ENCODE data around the gene ENPP6. TPM values are rescaled to one million over a fixed set of nuclear protein-coding genes. Genes with fewer than 3 reads are reported as not detected.

Gene ENPP6
- polyA plus RNA-seq, 2 donors, result 0.14 to 0.20 TPM

GRCh38 chr4:184096561-184097240, 121.0 kb downstream of the ENPP6 start:
- WGBS, 2 donors, result 64 to 71% methylated on average over 13 of the region's 13 CpGs

GRCh38 chr4:184094532-184095159, 123.0 kb downstream of the ENPP6 start:
- 69 to 72% methylated on average over 8 of the region's 8 CpGs for WGBS, 2 donors
- Histone ChIP-seq H3K27ac (ENCODE audit: low read depth in 2 of 2, low read length in 1 of 2) (no peak overlapping the region), H3K4me1 (ENCODE audit: control insufficient read depth in 2 of 2, insufficient read depth in 2 of 2, low read length in 1 of 2) (no peaks in the 10 kb centered on the region), H3K36me3 (ENCODE audit: control insufficient read depth in 2 of 2, insufficient read depth in 2 of 2, low read length in 1 of 2) (no peaks in the 10 kb centered on the region), H3K4me3 (ENCODE audit: low read depth in 1 of 2, low read length in 2 of 2) (no peak overlapping the region), H3K9me3 (ENCODE audit: control insufficient read depth in 2 of 2, insufficient read depth in 1 of 2, low read depth in 1 of 2, low read length in 1 of 2) (no peaks in the 10 kb centered on the region), H3K27me3 (ENCODE audit: control insufficient read depth in 1 of 2, insufficient read depth in 2 of 2, low read length in 2 of 2) (no peaks in the 10 kb centered on the region)

More at GRCh38 chr4:184096561-184097240, 121.0 kb downstream of the ENPP6 start:
- H3K27me3 ChIP-seq (ENCODE audit: control insufficient read depth in 1 of 2, insufficient read depth in 2 of 2, low read length in 2 of 2), result no peaks in the 10 kb centered on the region
- H3K27ac ChIP-seq (ENCODE audit: low read depth in 2 of 2, low read length in 1 of 2), result peak overlapping the region in 1 of 2 donors; percentile 34
- no peak overlapping the region for H3K4me3 ChIP-seq (ENCODE audit: low read depth in 1 of 2, low read length in 2 of 2)
- H3K36me3 ChIP-seq (ENCODE audit: control insufficient read depth in 2 of 2, insufficient read depth in 2 of 2, low read length in 1 of 2), result no peaks in the 10 kb centered on the region
- H3K4me1 ChIP-seq (ENCODE audit: control insufficient read depth in 2 of 2, insufficient read depth in 2 of 2, low read length in 1 of 2), result peaks cover 0 to 5% of the 10 kb centered on the region in 2 donors
- no peaks in the 10 kb centered on the region for H3K9me3 ChIP-seq (ENCODE audit: control insufficient read depth in 2 of 2, insufficient read depth in 1 of 2, low read depth in 1 of 2, low read length in 1 of 2)

GRCh38 chr4:184091986-184092385, 125.7 kb downstream of the ENPP6 start:
- 87 to 91% methylated on average over 9 of the region's 9 CpGs for WGBS, 2 donors
- H3K4me3 ChIP-seq (ENCODE audit: low read depth in 1 of 2, low read length in 2 of 2), result no peak overlapping the region
- no peaks in the 10 kb centered on the region for H3K36me3 ChIP-seq (ENCODE audit: control insufficient read depth in 2 of 2, insufficient read depth in 2 of 2, low read length in 1 of 2)
- no peaks in the 10 kb centered on the region for H3K9me3 ChIP-seq (ENCODE audit: control insufficient read depth in 2 of 2, insufficient read depth in 1 of 2, low read depth in 1 of 2, low read length in 1 of 2)
- H3K27me3 ChIP-seq (ENCODE audit: control insufficient read depth in 1 of 2, insufficient read depth in 2 of 2, low read length in 2 of 2), result no peaks in the 10 kb centered on the region
- H3K27ac ChIP-seq (ENCODE audit: low read depth in 2 of 2, low read length in 1 of 2), result no peak overlapping the region
- no peaks in the 10 kb centered on the region for H3K4me1 ChIP-seq (ENCODE audit: control insufficient read depth in 2 of 2, insufficient read depth in 2 of 2, low read length in 1 of 2)

DNA sequence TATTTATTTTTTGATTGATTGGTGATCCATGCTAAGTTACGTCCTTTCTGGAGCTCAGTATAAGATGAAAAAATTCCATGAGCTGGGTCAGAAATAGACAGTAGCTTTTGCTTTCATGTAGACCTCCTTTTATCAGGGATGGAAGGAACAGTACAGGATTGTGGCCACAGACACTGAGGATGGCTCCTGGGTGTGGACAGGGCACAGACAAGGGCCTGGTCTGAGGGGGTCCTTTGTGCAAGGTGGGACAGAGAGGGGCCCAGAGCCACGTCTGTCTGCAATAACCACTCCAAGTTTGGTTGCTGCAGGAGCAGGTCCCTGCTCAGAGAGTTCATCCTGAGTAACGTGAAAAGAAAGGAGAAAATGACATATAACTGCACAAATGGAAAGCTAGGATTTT, 127.1 kb downstream of the ENPP6 start:
- Histone ChIP-seq H3K36me3 (ENCODE audit: control insufficient read depth in 2 of 2, insufficient read depth in 2 of 2, low read length in 1 of 2) (no peaks in the 10 kb centered on the region), H3K9me3 (ENCODE audit: control insufficient read depth in 2 of 2, insufficient read depth in 1 of 2, low read depth in 1 of 2, low read length in 1 of 2) (no peaks in the 10 kb centered on the region), H3K4me1 (ENCODE audit: control insufficient read depth in 2 of 2, insufficient read depth in 2 of 2, low read length in 1 of 2) (no peaks in the 10 kb centered on the region), H3K27ac (ENCODE audit: low read depth in 2 of 2, low read length in 1 of 2) (no peak overlapping the region), H3K27me3 (ENCODE audit: control insufficient read depth in 1 of 2, insufficient read depth in 2 of 2, low read length in 2 of 2) (no peaks in the 10 kb centered on the region), H3K4me3 (ENCODE audit: low read depth in 1 of 2, low read length in 2 of 2) (no peak overlapping the region)
- 80 to 85% methylated on average over 3 of the region's 3 CpGs for WGBS, 2 donors

- Histone ChIP-seq H3K36me3 (ENCODE audit: control insufficient read depth in 2 of 2, insufficient read depth in 2 of 2, low read length in 1 of 2) (no peaks in the 10 kb centered on the region), H3K9me3 (ENCODE audit: control insufficient read depth in 2 of 2, insufficient read depth in 1 of 2, low read depth in 1 of 2, low read length in 1 of 2) (peaks cover 0 to 5% of the 10 kb centered on the region in 2 donors), H3K27me3 (ENCODE audit: control insufficient read depth in 1 of 2, insufficient read depth in 2 of 2, low read length in 2 of 2) (no peaks in the 10 kb centered on the region), H3K4me3 (ENCODE audit: low read depth in 1 of 2, low read length in 2 of 2) (no peak overlapping the region), H3K4me1 (ENCODE audit: control insufficient read depth in 2 of 2, insufficient read depth in 2 of 2, low read length in 1 of 2) (peaks cover 0 to under 1% of the 10 kb centered on the region in 2 donors), H3K27ac (ENCODE audit: low read depth in 2 of 2, low read length in 1 of 2) (no peak overlapping the region)
- 62 to 64% methylated on average over 7 to 8 of the region's 8 CpGs for WGBS, 2 donors
Observed at GRCh38 chr4:184080674-184081073, 137.0 kb downstream of the ENPP6 start.

DNA sequence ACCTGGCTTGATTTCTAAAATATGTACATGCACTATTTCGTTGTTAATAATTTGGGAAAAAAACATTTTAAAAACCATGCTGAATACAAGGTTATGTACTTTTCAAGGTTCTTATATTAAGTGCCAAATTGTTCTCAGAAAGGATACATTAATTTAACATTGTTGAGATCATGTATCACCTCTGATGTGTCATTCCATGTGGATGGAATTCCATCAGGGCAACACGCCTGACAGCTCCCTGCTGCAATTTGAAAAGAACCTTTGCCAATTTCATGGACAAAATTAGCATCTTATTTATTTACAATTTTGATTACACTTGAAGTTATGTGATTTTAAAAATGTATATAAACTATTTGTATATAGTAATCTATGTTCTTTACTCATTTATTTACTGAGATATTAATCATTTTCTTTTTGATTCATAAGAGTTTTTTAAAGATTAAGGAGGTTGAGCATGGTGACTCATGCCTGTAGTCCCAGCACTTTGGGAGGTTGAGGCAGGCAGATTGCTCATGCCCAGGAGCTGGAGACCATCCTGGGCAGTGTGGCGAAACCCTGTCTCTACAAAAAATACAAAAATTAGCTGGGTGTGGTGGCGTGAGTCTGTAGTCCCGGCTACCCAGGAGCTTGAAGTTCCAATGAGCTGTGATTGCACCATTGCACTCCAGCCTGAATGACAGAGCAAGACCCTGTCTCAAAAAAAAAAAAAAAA, 142.8 kb downstream of the ENPP6 start:
- no peaks in the 10 kb centered on the region for H3K27me3 ChIP-seq (ENCODE audit: control insufficient read depth in 1 of 2, insufficient read depth in 2 of 2, low read length in 2 of 2)
- no peaks in the 10 kb centered on the region for H3K36me3 ChIP-seq (ENCODE audit: control insufficient read depth in 2 of 2, insufficient read depth in 2 of 2, low read length in 1 of 2)
- no peak overlapping the region for H3K4me3 ChIP-seq (ENCODE audit: low read depth in 1 of 2, low read length in 2 of 2)
- 66 to 77% methylated on average over 5 of the region's 5 CpGs for WGBS, 2 donors
- no peak overlapping the region for H3K27ac ChIP-seq (ENCODE audit: low read depth in 2 of 2, low read length in 1 of 2)
- peaks cover 0 to 5% of the 10 kb centered on the region in 2 donors for H3K9me3 ChIP-seq (ENCODE audit: control insufficient read depth in 2 of 2, insufficient read depth in 1 of 2, low read depth in 1 of 2, low read length in 1 of 2)
- peaks cover 0 to 2% of the 10 kb centered on the region in 2 donors for H3K4me1 ChIP-seq (ENCODE audit: control insufficient read depth in 2 of 2, insufficient read depth in 2 of 2, low read length in 1 of 2)

DNA sequence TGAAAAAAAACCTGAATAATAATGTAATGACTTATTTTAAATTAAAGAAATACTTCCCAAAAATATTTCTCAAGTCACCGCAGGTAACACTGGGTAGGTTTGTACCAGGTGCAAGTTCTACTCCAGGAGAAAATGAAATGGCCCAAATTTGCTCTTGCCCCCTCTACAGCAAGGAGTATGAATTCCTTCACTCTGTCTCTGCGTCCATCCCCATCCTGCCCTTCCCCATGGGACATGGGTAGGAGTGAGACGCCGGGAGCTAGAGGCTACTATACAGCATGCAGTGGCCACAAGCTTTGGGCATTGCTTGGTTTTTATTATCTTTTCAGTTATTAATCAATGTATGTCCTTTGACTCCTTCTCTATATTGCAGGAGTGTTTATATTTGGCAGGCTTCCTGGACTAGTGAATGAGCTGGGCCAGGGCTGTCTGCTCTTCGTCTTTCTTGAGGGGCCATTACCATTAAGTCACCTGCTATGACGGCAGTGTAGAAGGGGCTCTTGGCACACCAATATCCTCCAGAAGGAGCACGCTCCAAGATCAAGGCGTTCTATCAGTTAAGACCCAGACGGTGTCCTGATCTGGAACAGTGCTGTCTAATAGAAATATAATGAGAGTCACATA, 149.6 kb downstream of the ENPP6 start:
- no peaks in the 10 kb centered on the region for H3K9me3 ChIP-seq (ENCODE audit: control insufficient read depth in 2 of 2, insufficient read depth in 1 of 2, low read depth in 1 of 2, low read length in 1 of 2)
- H3K36me3 ChIP-seq (ENCODE audit: control insufficient read depth in 2 of 2, insufficient read depth in 2 of 2, low read length in 1 of 2), result no peaks in the 10 kb centered on the region
- no peak overlapping the region for H3K27ac ChIP-seq (ENCODE audit: low read depth in 2 of 2, low read length in 1 of 2)
- H3K27me3 ChIP-seq (ENCODE audit: control insufficient read depth in 1 of 2, insufficient read depth in 2 of 2, low read length in 2 of 2), result no peaks in the 10 kb centered on the region
- no peak overlapping the region for H3K4me3 ChIP-seq (ENCODE audit: low read depth in 1 of 2, low read length in 2 of 2)
- no peaks in the 10 kb centered on the region for H3K4me1 ChIP-seq (ENCODE audit: control insufficient read depth in 2 of 2, insufficient read depth in 2 of 2, low read length in 1 of 2)
- 72 to 79% methylated on average over 9 of the region's 9 CpGs for WGBS, 2 donors

DNA sequence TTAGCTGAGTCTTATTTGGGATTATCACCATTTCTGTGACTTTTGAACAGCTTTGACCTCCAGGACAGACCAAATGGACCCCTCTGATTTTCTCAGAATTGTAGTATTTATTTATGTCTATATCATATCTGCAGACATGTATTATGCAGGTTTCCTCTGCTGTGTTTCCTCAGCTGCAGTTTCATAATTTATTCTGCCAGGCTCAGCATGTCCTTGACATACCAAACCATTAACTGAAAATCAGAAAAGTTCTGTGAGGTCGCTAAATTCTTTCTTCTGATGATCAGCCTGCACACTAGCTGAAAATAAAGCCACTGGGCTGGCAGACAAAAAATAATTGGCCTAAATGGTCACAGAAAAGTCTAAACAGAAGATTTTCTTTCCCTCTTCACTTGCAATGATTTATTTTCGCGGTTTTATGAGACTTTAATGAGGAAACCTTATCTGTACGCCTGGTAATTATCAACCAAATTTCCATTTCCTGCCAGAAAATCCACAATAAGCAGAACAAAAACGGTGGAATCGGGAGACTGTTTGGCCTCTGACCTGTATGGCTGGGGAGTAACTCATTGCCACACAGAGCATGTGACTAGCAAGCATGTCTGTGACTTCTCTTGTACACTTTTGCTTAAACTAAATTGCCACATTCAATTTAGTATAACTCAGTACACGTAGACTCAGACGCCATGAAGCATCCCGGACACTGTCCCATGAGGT, 150.9 kb downstream of the ENPP6 start:
- Histone ChIP-seq H3K4me1 (ENCODE audit: control insufficient read depth in 2 of 2, insufficient read depth in 2 of 2, low read length in 1 of 2) (no peaks in the 10 kb centered on the region), H3K9me3 (ENCODE audit: control insufficient read depth in 2 of 2, insufficient read depth in 1 of 2, low read depth in 1 of 2, low read length in 1 of 2) (no peaks in the 10 kb centered on the region), H3K27me3 (ENCODE audit: control insufficient read depth in 1 of 2, insufficient read depth in 2 of 2, low read length in 2 of 2) (no peaks in the 10 kb centered on the region), H3K4me3 (ENCODE audit: low read depth in 1 of 2, low read length in 2 of 2) (no peak overlapping the region), H3K36me3 (ENCODE audit: control insufficient read depth in 2 of 2, insufficient read depth in 2 of 2, low read length in 1 of 2) (no peaks in the 10 kb centered on the region), H3K27ac (ENCODE audit: low read depth in 2 of 2, low read length in 1 of 2) (no peak overlapping the region)
- WGBS, 2 donors, result 47 to 68% methylated on average over 9 of the region's 9 CpGs

- H3K4me1 ChIP-seq (ENCODE audit: control insufficient read depth in 2 of 2, insufficient read depth in 2 of 2, low read length in 1 of 2), result no peaks in the 10 kb centered on the region
- no peaks in the 10 kb centered on the region for H3K9me3 ChIP-seq (ENCODE audit: control insufficient read depth in 2 of 2, insufficient read depth in 1 of 2, low read depth in 1 of 2, low read length in 1 of 2)
- H3K36me3 ChIP-seq (ENCODE audit: control insufficient read depth in 2 of 2, insufficient read depth in 2 of 2, low read length in 1 of 2), result no peaks in the 10 kb centered on the region
- WGBS, 2 donors, result 52 to 72% methylated on average over 5 of the region's 5 CpGs
- no peaks in the 10 kb centered on the region for H3K27me3 ChIP-seq (ENCODE audit: control insufficient read depth in 1 of 2, insufficient read depth in 2 of 2, low read length in 2 of 2)
- H3K27ac ChIP-seq (ENCODE audit: low read depth in 2 of 2, low read length in 1 of 2), result no peak overlapping the region
- no peak overlapping the region for H3K4me3 ChIP-seq (ENCODE audit: low read depth in 1 of 2, low read length in 2 of 2)
Observed at GRCh38 chr4:184064877-184065276, 152.8 kb downstream of the ENPP6 start.

All from esophagus (tissue), 2 donors.